Aorta (tissue), 5 donors: ENCODE measurements around the gene ECHS1. TPM values are rescaled to one million over a fixed set of nuclear protein-coding genes. Genes with fewer than 3 reads are reported as not detected.
"Not testable (repeated sequence)": the region's sequence is repeated elsewhere in the genome, so short reads cannot be mapped to it uniquely, and the experiment has no call there.

Experiments
- ATAC-seq: fragments of 200-7000 bp; cut with Tn5 transposase; one replicate; pipeline ENCODE4 v1.9.1; 2022; ENCODE audit warnings: moderate library complexity; ENCODE audit not compliant: low FRiP score
- DNase-seq, 2 donors: peaks; one replicate each; pipeline ENCODE4 v3.0.0-alpha.2; 2020
- H3K27ac ChIP-seq, 2 donors: one replicate each; pipeline ENCODE4 v1.5.1; 2013; ENCODE audit warnings: low read length in 2 of 2, mild to moderate bottlenecking in 2 of 2, moderate library complexity in 2 of 2, control low read depth in 1 of 2, inconsistent platforms in 1 of 2, low read depth in 1 of 2
- H3K27me3 ChIP-seq, 2 donors: one replicate each; pipeline ENCODE4 v1.6.1; 2013; ENCODE audit warnings: control low read depth in 1 of 2, low read length in 1 of 2, mild to moderate bottlenecking in 1 of 2, moderate library complexity in 1 of 2; ENCODE audit not compliant: insufficient read depth in 2 of 2, control insufficient read depth in 1 of 2
- H3K36me3 ChIP-seq, 2 donors: one replicate each; pipeline ENCODE4 v1.6.1; 2013; ENCODE audit warnings: control low read depth in 1 of 2, low read length in 1 of 2, mild to moderate bottlenecking in 1 of 2; ENCODE audit not compliant: insufficient read depth in 2 of 2, control insufficient read depth in 1 of 2
- H3K4me1 ChIP-seq, 2 donors: one replicate each; pipeline ENCODE4 v1.6.1; 2013; ENCODE audit warnings: low read length in 2 of 2, control low read depth in 1 of 2, mild to moderate bottlenecking in 1 of 2, moderate library complexity in 1 of 2; ENCODE audit not compliant: insufficient read depth in 2 of 2, control insufficient read depth in 1 of 2
- H3K4me3 ChIP-seq, 2 donors: one replicate each; pipeline ENCODE4 v1.5.1; 2013; ENCODE audit warnings: low read length in 2 of 2, control low read depth in 1 of 2, mild to moderate bottlenecking in 1 of 2
- H3K9me3 ChIP-seq: one replicate; pipeline ENCODE4 v1.6.1; 2013; ENCODE audit warnings: mild to moderate bottlenecking, low read length; ENCODE audit not compliant: control insufficient read depth
- WGBS, 2 donors: extraction: QIAGEN DNeasy Blood & Tissue Kit; methylation state at CpG; one replicate each; pipeline ENCODE4 v1.1.7; 2013; 5-methylcytosine and 5-hydroxymethylcytosine counted together
- intact Hi-C, 2 donors: fragments of 100-400 bp; cut with DNase I; formaldehyde crosslinking; loops; one replicate each; pipeline versions ENCODE4 v1.14.2 to v1.15.0; 2022
- polyA plus RNA-seq, 2 donors: library from polyadenylated mRNA; stranded (reverse); fragments of 200-250 nt; gene quantifications; one replicate each; pipeline ENCODE4 v1.2.3, GENCODE V29; 2013
- total RNA-seq, 2 donors: library from RNA; stranded (reverse); fragmentation: NEBNext Ultra II Directional; extraction: Animal tissue kit (Norgen Biotek cat#: 25700); gene quantifications; one replicate each; pipeline ENCODE4 v1.2.1, GENCODE V29; 2021
- donor health status: healthy with polysubstance abuse.
- donor health status: Bipolar disorder and iron deficiency.
- donor health status: DM: no; HTN: no; CAD: no.
- donor health status: DM: no; HTN: no; CAD: no.
- donor health status: DM: yes; HTN: yes; CAD: no.

ECHS1 gene
- total and polyA plus RNA-seq, 4 donors = 34.3 to 93.7 (median 52.5) TPM

GRCh38 chr10:133377025-133377817, 4.1 kb upstream of the ECHS1 start:
- H3K36me3 ChIP-seq = no peaks in the 10 kb centered on the region
- H3K9me3 ChIP-seq = no peaks in the 10 kb centered on the region
- ATAC-seq (no peak), DNase-seq (no peak)
- H3K27me3 ChIP-seq = no peaks in the 10 kb centered on the region
- WGBS, 2 donors = 89 to 92% methylated on average over 30 of the region's 30 CpGs
- H3K27ac ChIP-seq = no peak overlapping the region
- H3K4me1 ChIP-seq = no peaks in the 10 kb centered on the region
- H3K4me3 ChIP-seq = no peak overlapping the region
- intact Hi-C loops = loop anchor here in 1 of 2 donors (5.0 kb wide), 1 partner anchor 70 kb away; the partner anchor contains the start of genes TUBGCP2 and ZNF511

- intact Hi-C loops = loop anchor here in 1 of 2 donors (5.0 kb wide), 1 partner anchor 69 kb away; the partner anchor contains the start of genes TUBGCP2 and ZNF511
- not testable (repeated sequence) for H3K27ac ChIP-seq, DNase-seq, H3K9me3 ChIP-seq, H3K4me3 ChIP-seq, H3K27me3 ChIP-seq, H3K36me3 ChIP-seq, H3K4me1 ChIP-seq, ATAC-seq
- 94% methylated on average over 5 of the region's 5 CpGs for WGBS, 2 donors
Observed at GRCh38 chr10:133376183-133376582, 3.0 kb upstream of the ECHS1 start.

GRCh38 chr10:133375357-133376115, 2.4 kb upstream of the ECHS1 start:
- intact Hi-C loops = loop anchor here in 1 of 2 donors (5.0 kb wide), 1 partner anchor 68 kb away; the partner anchor contains the start of genes TUBGCP2 and ZNF511
- WGBS, 2 donors = 78 to 80% methylated on average over 12 of the region's 12 CpGs
- ATAC-seq = no peak

GRCh38 chr10:133372507-133372906, 647 bp downstream of the ECHS1 start:
- no peaks in the 10 kb centered on the region for H3K27me3 ChIP-seq
- ATAC-seq (no peak), DNase-seq (peak in 1 of 2 donors; percentile 76)
- no peaks in the 10 kb centered on the region for H3K4me1 ChIP-seq
- H3K36me3 ChIP-seq = peaks cover 3 to 5% of the 10 kb centered on the region in 2 donors
- no peak overlapping the region for H3K27ac ChIP-seq
- H3K9me3 ChIP-seq = no peaks in the 10 kb centered on the region
- 33 to 34% methylated on average over 15 to 20 of the region's 20 CpGs for WGBS, 2 donors
- intact Hi-C loops = loop anchor here in 1 of 2 donors (5.0 kb wide), 1 partner anchor 60 kb away; no protein-coding TSS in a partner anchor
- peak overlapping the region; percentile 74 to 87 for H3K4me3 ChIP-seq

More at GRCh38 chr10:133375357-133376115, 2.4 kb upstream of the ECHS1 start:
- no peak for DNase-seq
- Histone ChIP-seq H3K36me3 (no peaks in the 10 kb centered on the region), H3K4me1 (no peaks in the 10 kb centered on the region), H3K27me3 (no peaks in the 10 kb centered on the region), H3K27ac (no peak overlapping the region), H3K9me3 (no peaks in the 10 kb centered on the region), H3K4me3 (no peak overlapping the region)

GRCh38 chr10:133370030-133370786, 2.9 kb downstream of the ECHS1 start:
- no peak for ATAC-seq
- H3K9me3 ChIP-seq = no peaks in the 10 kb centered on the region
- 89 to 91% methylated on average over 24 of the region's 24 CpGs for WGBS, 2 donors

GRCh38 chr10:133368153-133368552, 5.0 kb downstream of the ECHS1 start:
- WGBS, 2 donors = 90 to 91% methylated on average over 7 of the region's 7 CpGs
- peak in 1 of 2 donors; percentile 61 for DNase-seq
- H3K4me1 ChIP-seq = no peaks in the 10 kb centered on the region
- H3K36me3 ChIP-seq = peaks cover 8 to 10% of the 10 kb centered on the region in 2 donors
- intact Hi-C loops = no loop called here
- no peak for ATAC-seq
- H3K9me3 ChIP-seq = no peaks in the 10 kb centered on the region
- no peak overlapping the region for H3K4me3 ChIP-seq
- no peak overlapping the region for H3K27ac ChIP-seq
- no peaks in the 10 kb centered on the region for H3K27me3 ChIP-seq

More at GRCh38 chr10:133370030-133370786, 2.9 kb downstream of the ECHS1 start:
- no peak overlapping the region for H3K27ac ChIP-seq
- no peaks in the 10 kb centered on the region for H3K27me3 ChIP-seq
- peaks cover 8 to 10% of the 10 kb centered on the region in 2 donors for H3K36me3 ChIP-seq
- no peak overlapping the region for H3K4me3 ChIP-seq
- DNase-seq = peak in 1 of 2 donors; percentile 70
- intact Hi-C loops = loop anchor here in 1 of 2 donors (5.0 kb wide), 1 partner anchor 58 kb away; no protein-coding TSS in a partner anchor
- H3K4me1 ChIP-seq = no peaks in the 10 kb centered on the region

GRCh38 chr10:133367461-133367860, 5.7 kb downstream of the ECHS1 start:
- H3K27ac ChIP-seq, intact Hi-C loops, H3K4me1 ChIP-seq, DNase-seq, H3K36me3 ChIP-seq, ATAC-seq, H3K27me3 ChIP-seq, H3K4me3 ChIP-seq, H3K9me3 ChIP-seq: not testable (repeated sequence)
- 87 to 94% methylated on average over 3 to 4 of the region's 7 CpGs for WGBS, 2 donors

- Histone ChIP-seq H3K9me3 (no peaks in the 10 kb centered on the region), H3K36me3 (peaks cover 8 to 10% of the 10 kb centered on the region in 2 donors), H3K27me3 (no peaks in the 10 kb centered on the region), H3K4me3 (no peak overlapping the region), H3K4me1 (no peaks in the 10 kb centered on the region), H3K27ac (no peak overlapping the region)
- no peak for ATAC-seq
- no peak for DNase-seq
- intact Hi-C loops = no loop called here
- 94 to 96% methylated on average over 13 of the region's 13 CpGs for WGBS, 2 donors
Observed at GRCh38 chr10:133366751-133367150, 6.4 kb downstream of the ECHS1 start.
